IMR-90 (cell line): Measurements from ENCODE around the gene LAG3. TPM values are rescaled to one million over a fixed set of nuclear protein-coding genes. Genes with fewer than 3 reads are reported as not detected.

ENCODE experiments used
- ATAC-seq: fragments of 200-7000 bp; cut with Tn5 transposase; 2 replicates; pipeline ENCODE4 v1.9.1; 2020; ENCODE audit warnings: low read depth, mild to moderate bottlenecking, moderate library complexity
- BruUV-seq: library from RNA; stranded (reverse); fragments of 400-500 nt; replicated peaks from 2 replicates; lab custom pipeline; 2021; lab: Mats Ljungman, UMichigan
- CTCF ChIA-PET: fragments of 300-600 bp; formaldehyde crosslinking; extraction: SDS; loops from one replicate; lab custom pipeline; 2021; ENCODE audit warnings: antibody characterized with exemption; lab: Yijun Ruan, JAX
- POLR2A ChIA-PET: fragments of 300-600 bp; sonication (Branson Sonifier 250); formaldehyde crosslinking; loops from one replicate; lab custom pipeline; 2022; ENCODE audit warnings: antibody characterized with exemption; ENCODE audit not compliant: unreplicated experiment; lab: Charles Lee
- DNase-seq: peaks from one replicate; pipeline ENCODE4 v3.0.0; 2013
- H2AFZ ChIP-seq: replicated peaks from 2 replicates; pipeline ENCODE3; 2013; ENCODE audit warnings: low read length, mild to moderate bottlenecking; ENCODE audit not compliant: poor library complexity
- H2AK5ac ChIP-seq: 2 replicates; pipeline ENCODE4 v1.6.1; 2013; ENCODE audit warnings: low read depth, low read length, inconsistent platforms
- H2AK9ac ChIP-seq: replicated peaks from 2 replicates; pipeline ENCODE3; 2013; ENCODE audit warnings: mild to moderate bottlenecking, low read depth, low read length, moderate library complexity; ENCODE audit not compliant: poor library complexity
- H2BK120ac ChIP-seq: 2 replicates; pipeline ENCODE4 v1.6.1; 2013; ENCODE audit warnings: low read depth, low read length, inconsistent platforms
- H2BK15ac ChIP-seq: 3 replicates; pipeline ENCODE4 v1.6.1; 2013; ENCODE audit warnings: low read depth, low read length, inconsistent platforms
- H2BK20ac ChIP-seq: 2 replicates; pipeline ENCODE4 v1.6.1; 2013; ENCODE audit warnings: low read depth, mild to moderate bottlenecking, inconsistent platforms, low read length, moderate library complexity
- H2BK5ac ChIP-seq: 2 replicates; pipeline ENCODE4 v1.6.1; 2013; ENCODE audit warnings: mild to moderate bottlenecking, low read depth, low read length, inconsistent platforms; ENCODE audit not compliant: poor library complexity, severe bottlenecking
- H3K14ac ChIP-seq: replicated peaks from 2 replicates; pipeline ENCODE4 v1.6.1; 2013; ENCODE audit warnings: low read depth, low read length, inconsistent platforms
- H3K18ac ChIP-seq: 2 replicates; pipeline ENCODE4 v1.6.1; 2013; ENCODE audit warnings: low read depth, low read length, control low read depth
- H3K23ac ChIP-seq: 2 replicates; pipeline ENCODE4 v1.6.1; 2013; ENCODE audit warnings: low read depth, low read length, inconsistent platforms
- H3K27ac ChIP-seq: 2 replicates; pipeline ENCODE4 v1.5.1; 2013; ENCODE audit warnings: mild to moderate bottlenecking, control low read depth, low read length; ENCODE audit not compliant: insufficient read depth
- H3K27me3 ChIP-seq: 2 replicates; pipeline ENCODE4 v1.6.1; 2013; ENCODE audit warnings: low read length; ENCODE audit not compliant: control insufficient read depth, insufficient read depth
- H3K36me3 ChIP-seq: 2 replicates; pipeline ENCODE4 v1.6.1; 2013; ENCODE audit warnings: low read length, mixed read lengths; ENCODE audit not compliant: control insufficient read depth, insufficient read depth
- H3K4ac ChIP-seq: 2 replicates; pipeline ENCODE4 v1.6.1; 2013; ENCODE audit warnings: low read depth, low read length, inconsistent platforms
- H3K4me1 ChIP-seq: 2 replicates; pipeline ENCODE4 v1.6.1; 2013; ENCODE audit warnings: low read length, mixed read lengths; ENCODE audit not compliant: control insufficient read depth, insufficient read depth
- H3K4me2 ChIP-seq: 2 replicates; pipeline ENCODE4 v1.6.1; 2013; ENCODE audit warnings: low read depth, mild to moderate bottlenecking, control low read depth, low read length, moderate library complexity
- H3K4me3 ChIP-seq: 2 replicates; pipeline ENCODE4 v1.5.1; 2013; ENCODE audit warnings: low read depth, mild to moderate bottlenecking, control low read depth, low read length, moderate library complexity; ENCODE audit not compliant: insufficient read depth
- H3K56ac ChIP-seq: 2 replicates; pipeline ENCODE4 v1.6.1; 2013; ENCODE audit warnings: low read length, inconsistent platforms; ENCODE audit not compliant: insufficient read depth; ENCODE audit errors: extremely low read depth
- H3K79me1 ChIP-seq, 2 experiments: 2 replicates each; pipeline ENCODE4 v1.6.1; 2013; ENCODE audit warnings: low read length in 2 of 2, inconsistent platforms in 1 of 2, low read depth in 1 of 2
- H3K9ac ChIP-seq: 2 replicates; pipeline ENCODE4 v1.6.1; 2013; ENCODE audit warnings: low read depth, low read length, control low read depth
- H3K9me1 ChIP-seq: 2 replicates; pipeline ENCODE4 v1.6.1; 2013; ENCODE audit warnings: low read length, inconsistent platforms; ENCODE audit not compliant: insufficient read depth
- H3K9me3 ChIP-seq: 2 replicates; pipeline ENCODE4 v1.6.1; 2013; ENCODE audit warnings: low read length; ENCODE audit not compliant: control insufficient read depth, insufficient read depth
- H4K20me1 ChIP-seq: 2 replicates; pipeline ENCODE4 v1.6.1; 2013; ENCODE audit warnings: low read length, inconsistent platforms; ENCODE audit not compliant: insufficient read depth
- H4K5ac ChIP-seq: 2 replicates; pipeline ENCODE4 v1.6.1; 2013; ENCODE audit warnings: mild to moderate bottlenecking, low read depth, low read length, control low read depth
- H4K8ac ChIP-seq, 2 experiments: 2 replicates each; pipeline ENCODE4 v1.6.1; 2013; ENCODE audit warnings: low read depth in 2 of 2, low read length in 2 of 2, control low read depth in 1 of 2, inconsistent platforms in 1 of 2
- H4K91ac ChIP-seq: 2 replicates; pipeline ENCODE4 v1.6.1; 2013; ENCODE audit warnings: low read depth, low read length, inconsistent platforms; ENCODE audit not compliant: insufficient read depth
- BHLHE40 ChIP-seq: fragments of 150-350 bp; IDR thresholded peaks from 2 replicates; pipeline ENCODE4 v1.6.1; 2016; ENCODE audit warnings: mild to moderate bottlenecking, low read depth, low read length
- CHD1 ChIP-seq: IDR thresholded peaks from 2 replicates; pipeline ENCODE4 v1.6.1; 2012; ENCODE audit warnings: low read depth, low read length, improper control_type of control experiment
- ELK1 ChIP-seq: fragments of 150-350 bp; IDR thresholded peaks from 2 replicates; pipeline ENCODE4 v1.6.1; 2016; ENCODE audit warnings: low read depth, mild to moderate bottlenecking, low read length, moderate library complexity, borderline replicate concordance
- FOS ChIP-seq: fragments of 150-350 bp; IDR thresholded peaks from 2 replicates; pipeline ENCODE4 v1.6.1; 2016; ENCODE audit warnings: low read depth, low read length
- MXI1 ChIP-seq: IDR thresholded peaks from 2 replicates; pipeline ENCODE4 v1.6.1; 2012; ENCODE audit warnings: low read depth, mild to moderate bottlenecking, low read length, moderate library complexity, borderline replicate concordance
- SMC3 ChIP-seq: fragments of 150-350 bp; IDR thresholded peaks from 2 replicates; pipeline ENCODE4 v1.6.1; 2016; ENCODE audit warnings: low read depth, mild to moderate bottlenecking, antibody characterized with exemption, low read length, moderate library complexity
- USF2 ChIP-seq: fragments of 150-350 bp; IDR thresholded peaks from 2 replicates; pipeline ENCODE4 v1.6.1; 2017; ENCODE audit warnings: mild to moderate bottlenecking, antibody characterized with exemption, low read length, low read depth
- WGBS, 2 experiments: methylation state at CpG; one replicate each; pipeline versions ENCODE4 v1.1.5 to v1.1.7; 2013; ENCODE audit warnings: missing lambda C conversion rate in 2 of 2; ENCODE audit not compliant: insufficient read length in 1 of 2; ENCODE audit errors: extremely low coverage in 2 of 2; 5-methylcytosine and 5-hydroxymethylcytosine counted together
- dilution Hi-C: fragments of 300-500 bp; cut with HindIII; formaldehyde crosslinking; loops from one replicate; pipeline ENCODE4 v1.14.3; 2018; ENCODE audit warnings: low sequenced_read_pairs; ENCODE audit not compliant: unreplicated experiment
- in situ Hi-C: fragments of 300-500 bp; cut with MboI; formaldehyde crosslinking; loops from 3 replicates; pipeline ENCODE4 v1.14.3; 2019; ENCODE audit warnings: low sequenced_read_pairs, inconsistent platforms, mixed read lengths
- intact Hi-C: fragments of 100-400 bp; cut with micrococcal nuclease; formaldehyde crosslinking; loops from 2 replicates; pipeline ENCODE4 v1.10.0; 2022
- polyA plus RNA-seq, 3 experiments: library from polyadenylated mRNA; depleted of rRNA; stranded (reverse); fragments of >200 nt; gene quantifications; 2 replicates each; pipeline ENCODE4 v1.2.3, GENCODE V29; 2012; ENCODE audit warnings: low replicate concordance in 1 of 3
- total RNA-seq: library from RNA; depleted of rRNA; stranded (reverse); fragments of >200 nt; gene quantifications from 2 replicates; pipeline ENCODE4 v1.2.3, GENCODE V29; 2012

LAG3 gene
- total and polyA plus RNA-seq, 2 of the 4 experiments (the other 2 are of a cell fraction), result 0.41 TPM; not detected in 1

- TF ChIP-seq FOS, result no peak
Observed at GRCh38 chr12:6753772-6754356, 18.5 kb upstream of the LAG3 start (continued).

- H2AK9ac ChIP-seq, result no peak overlapping the region
- POLR2A ChIA-PET, result interaction anchor here (1.6 to 3.2 kb wide), 2 partner anchors 12 to 15 kb away, joined by 3 to 21 read pairs; partner anchors contain the start of gene PTMS
- H3K14ac ChIP-seq, result no peak overlapping the region
- H3K23ac ChIP-seq, result no peak overlapping the region
- H3K4me2 ChIP-seq, result no peak overlapping the region
- H3K27ac ChIP-seq, result no peak overlapping the region
- peaks cover 13% of the 10 kb centered on the region for H4K20me1 ChIP-seq
- no peak overlapping the region for H3K56ac ChIP-seq
- H3K4me3 ChIP-seq, result no peak overlapping the region
- ATAC-seq, result no peak
- no peak overlapping the region for H2BK20ac ChIP-seq
- H2AK5ac ChIP-seq, result no peak overlapping the region
- H3K79me1 ChIP-seq, result peaks cover 17 to 32% of the 10 kb centered on the region in 2 experiments
- H3K4ac ChIP-seq, result no peak overlapping the region
- H2BK120ac ChIP-seq, result no peak overlapping the region
- 100% methylated on average over 1 of the region's 2 CpGs; no CpG with 5 or more reads in 1 of the 2 experiments for WGBS, 2 experiments
- dilution Hi-C loops, result no loop called here
- peaks cover 20% of the 10 kb centered on the region for H3K36me3 ChIP-seq
- no peak overlapping the region for H3K9ac ChIP-seq
- no peak for TF ChIP-seq BHLHE40
- TF ChIP-seq SMC3, result no peak
- TF ChIP-seq FOS, result no peak
- TF ChIP-seq USF2, result no peak
- no peak for TF ChIP-seq CHD1
- TF ChIP-seq MXI1, result no peak
- no peak for TF ChIP-seq ELK1
- H2BK15ac ChIP-seq, result no peak overlapping the region
- H3K9me3 ChIP-seq, result no peaks in the 10 kb centered on the region
- no peak overlapping the region for H4K5ac ChIP-seq
- no peak overlapping the region for H2AFZ ChIP-seq
- no peak overlapping the region for H2BK5ac ChIP-seq
- H3K27me3 ChIP-seq, result no peaks in the 10 kb centered on the region
- BruUV-seq, result no TSS peak
- H3K18ac ChIP-seq, result no peak overlapping the region
- intact Hi-C loops, result no loop called here
- no peak for DNase-seq
- peaks cover 7% of the 10 kb centered on the region for H3K9me1 ChIP-seq
- in situ Hi-C loops, result loop anchor here (5.0 kb wide), 1 partner anchor 73 kb away; the partner anchor contains the start of gene P3H3
- CTCF ChIA-PET, result interaction anchor here (0.7 to 3.9 kb wide), 6 partner anchors 9 to 99 kb away, joined by 3 to 27 read pairs (median 8); partner anchors contain the start of gene PTMS
- peaks cover 7% of the 10 kb centered on the region for H3K4me1 ChIP-seq
- no peak overlapping the region for H4K91ac ChIP-seq
- H4K8ac ChIP-seq, result no peak overlapping the region
Observed at GRCh38 chr12:6754411-6754810, 17.9 kb upstream of the LAG3 start.
